Natural killer cell (primary cell): ENCODE measurements around the gene SLC10A6. TPM values are rescaled to one million over a fixed set of nuclear protein-coding genes. Genes with fewer than 3 reads are reported as not detected.

Experiments
- ATAC-seq, 3 donors: fragments of 150-1000 bp in 2 of 3; fragments of 200-7000 bp in 1 of 3; cut with Tn5 transposase; 1 replicate in 1 of 3; 2 replicates in 2 of 3; pipeline ENCODE4 v1.10.0; 2021; ENCODE audit warnings: mild to moderate bottlenecking in 2 of 3, moderate library complexity in 2 of 3
- DNase-seq, 2 donors: peaks; one replicate each; pipeline versions ENCODE4 v3.0.0 to v3.0.0-alpha.2; 2013 to 2021; ENCODE audit warnings: mixed read lengths in 1 of 2
- H3K27ac ChIP-seq: one replicate; pipeline ENCODE4 v1.5.1; 2013; ENCODE audit warnings: mild to moderate bottlenecking, low read length
- H3K27me3 ChIP-seq: one replicate; pipeline ENCODE4 v1.6.1; 2013; ENCODE audit warnings: low read length; ENCODE audit not compliant: control insufficient read depth, insufficient read depth
- H3K36me3 ChIP-seq: one replicate; pipeline ENCODE4 v1.6.1; 2013; ENCODE audit warnings: low read length; ENCODE audit not compliant: control insufficient read depth, insufficient read depth
- H3K4me1 ChIP-seq: one replicate; pipeline ENCODE4 v1.6.1; 2013; ENCODE audit warnings: low read length; ENCODE audit not compliant: control insufficient read depth, insufficient read depth
- H3K4me3 ChIP-seq: one replicate; pipeline ENCODE4 v1.5.1; 2013; ENCODE audit warnings: low read length
- H3K9me3 ChIP-seq: one replicate; pipeline ENCODE4 v1.6.1; 2013; ENCODE audit warnings: low read length; ENCODE audit not compliant: control insufficient read depth, insufficient read depth
- H3K27ac Mint-ChIP-seq, 2 donors: one replicate each; pipeline ENCODE4 v1.8.0; 2022; ENCODE audit warnings: mild to moderate bottlenecking in 2 of 2, mixed read lengths in 2 of 2, moderate library complexity in 1 of 2
- H3K27me3 Mint-ChIP-seq, 2 donors: one replicate each; pipeline ENCODE4 v1.8.0; 2022; ENCODE audit warnings: low read depth in 2 of 2, mixed read lengths in 2 of 2
- H3K36me3 Mint-ChIP-seq: one replicate; pipeline ENCODE4 v1.8.0; 2022; ENCODE audit warnings: mixed read lengths
- H3K4me1 Mint-ChIP-seq, 2 donors: one replicate each; pipeline ENCODE4 v1.8.0; 2022; ENCODE audit warnings: mixed read lengths in 2 of 2
- H3K4me3 Mint-ChIP-seq: one replicate; pipeline ENCODE4 v1.8.0; 2022; ENCODE audit warnings: mild to moderate bottlenecking, moderate library complexity, mixed read lengths
- H3K9me3 Mint-ChIP-seq, 2 donors: one replicate each; pipeline ENCODE4 v1.8.0; 2022; ENCODE audit warnings: mixed read lengths in 2 of 2
- WGBS: methylation state at CpG from one replicate; pipeline ENCODE4 v1.1.7; 2013; ENCODE audit warnings: missing lambda C conversion rate; ENCODE audit not compliant: insufficient coverage; 5-methylcytosine and 5-hydroxymethylcytosine counted together
- intact Hi-C: fragments of 100-400 bp; cut with micrococcal nuclease; formaldehyde crosslinking; loops from one replicate; pipeline ENCODE4 v1.14.2; 2022
- total RNA-seq, 4 donors: library from RNA; stranded (reverse); fragments of 120-200 nt in 1 of 4; gene quantifications; one replicate each; pipeline versions ENCODE4 v1.2.3 to v1.2.4, GENCODE V29; 2013 to 2022
- TF ChIP-seq, protein P1 (sequence below): fragments of 200-600 bp; IDR thresholded peaks from one replicate; pipeline ENCODE4 v1.8.0; 2022; ENCODE audit warnings: antibody characterized with exemption

Gene SLC10A6, protein sequence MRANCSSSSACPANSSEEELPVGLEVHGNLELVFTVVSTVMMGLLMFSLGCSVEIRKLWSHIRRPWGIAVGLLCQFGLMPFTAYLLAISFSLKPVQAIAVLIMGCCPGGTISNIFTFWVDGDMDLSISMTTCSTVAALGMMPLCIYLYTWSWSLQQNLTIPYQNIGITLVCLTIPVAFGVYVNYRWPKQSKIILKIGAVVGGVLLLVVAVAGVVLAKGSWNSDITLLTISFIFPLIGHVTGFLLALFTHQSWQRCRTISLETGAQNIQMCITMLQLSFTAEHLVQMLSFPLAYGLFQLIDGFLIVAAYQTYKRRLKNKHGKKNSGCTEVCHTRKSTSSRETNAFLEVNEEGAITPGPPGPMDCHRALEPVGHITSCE
- not detected for total RNA-seq
- total RNA-seq (2013): not detected

DNA sequence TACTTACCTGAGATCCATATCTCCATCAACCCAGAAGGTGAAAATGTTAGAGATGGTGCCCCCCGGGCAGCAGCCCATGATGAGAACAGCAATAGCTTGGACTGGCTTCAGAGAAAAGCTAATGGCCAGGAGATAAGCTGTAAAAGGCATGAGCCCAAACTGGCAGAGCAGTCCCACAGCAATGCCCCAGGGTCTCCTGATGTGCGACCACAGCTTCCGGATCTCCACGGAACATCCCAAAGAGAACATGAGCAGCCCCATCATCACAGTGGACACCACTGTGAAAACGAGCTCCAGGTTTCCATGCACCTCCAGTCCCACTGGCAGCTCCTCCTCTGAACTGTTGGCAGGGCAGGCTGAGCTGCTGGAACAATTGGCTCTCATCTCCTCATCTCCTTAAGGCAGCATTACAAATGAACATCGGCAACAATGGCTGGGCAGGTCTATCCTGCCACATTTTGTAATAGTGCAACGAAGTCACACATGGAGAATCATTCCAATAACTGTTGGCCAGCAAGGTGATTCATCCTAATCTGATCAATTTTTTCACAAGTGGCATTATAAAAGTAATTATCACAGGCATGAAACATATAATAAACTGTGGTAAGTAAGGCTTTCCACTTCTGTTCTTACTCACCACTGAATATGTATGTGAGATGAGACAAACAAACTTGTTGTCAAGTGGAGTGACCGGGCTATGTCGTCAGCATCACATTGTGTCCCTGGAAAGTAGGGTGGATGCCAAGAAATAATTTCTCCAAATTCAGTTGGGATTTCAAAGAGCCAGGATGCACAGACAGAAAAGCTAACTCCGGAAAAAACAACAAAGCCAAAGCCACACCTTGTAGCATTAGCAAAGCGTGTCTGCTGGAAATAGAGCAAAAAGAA, at the start of gene SLC10A6:
TSS of gene SLC10A6 (minus strand) at position 653 of the 888 bp plus-strand sequence. CDS start at position 384, 269 bp downstream.
- no peaks in the 10 kb centered on the region for H3K36me3 ChIP-seq
- no peaks in the 10 kb centered on the region for H3K27me3 ChIP-seq
- no peaks in the 10 kb centered on the region for H3K4me1 ChIP-seq
- H3K36me3 Mint-ChIP-seq: no peaks in the 10 kb centered on the region
- no peaks in the 10 kb centered on the region for H3K9me3 Mint-ChIP-seq
- TF ChIP-seq, protein P1, sequence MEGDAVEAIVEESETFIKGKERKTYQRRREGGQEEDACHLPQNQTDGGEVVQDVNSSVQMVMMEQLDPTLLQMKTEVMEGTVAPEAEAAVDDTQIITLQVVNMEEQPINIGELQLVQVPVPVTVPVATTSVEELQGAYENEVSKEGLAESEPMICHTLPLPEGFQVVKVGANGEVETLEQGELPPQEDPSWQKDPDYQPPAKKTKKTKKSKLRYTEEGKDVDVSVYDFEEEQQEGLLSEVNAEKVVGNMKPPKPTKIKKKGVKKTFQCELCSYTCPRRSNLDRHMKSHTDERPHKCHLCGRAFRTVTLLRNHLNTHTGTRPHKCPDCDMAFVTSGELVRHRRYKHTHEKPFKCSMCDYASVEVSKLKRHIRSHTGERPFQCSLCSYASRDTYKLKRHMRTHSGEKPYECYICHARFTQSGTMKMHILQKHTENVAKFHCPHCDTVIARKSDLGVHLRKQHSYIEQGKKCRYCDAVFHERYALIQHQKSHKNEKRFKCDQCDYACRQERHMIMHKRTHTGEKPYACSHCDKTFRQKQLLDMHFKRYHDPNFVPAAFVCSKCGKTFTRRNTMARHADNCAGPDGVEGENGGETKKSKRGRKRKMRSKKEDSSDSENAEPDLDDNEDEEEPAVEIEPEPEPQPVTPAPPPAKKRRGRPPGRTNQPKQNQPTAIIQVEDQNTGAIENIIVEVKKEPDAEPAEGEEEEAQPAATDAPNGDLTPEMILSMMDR: no peak
- DNase-seq: no peak
- peaks cover 0 to 3% of the 10 kb centered on the region in 2 donors for H3K27me3 Mint-ChIP-seq
- intact Hi-C loops: no loop called here
- H3K27ac Mint-ChIP-seq: no peak within 1 kb of the TSS
- H3K9me3 ChIP-seq: no peaks in the 10 kb centered on the region
- H3K27ac ChIP-seq: no peak within 1 kb of the TSS
- no peak within 1 kb of the TSS for H3K4me3 ChIP-seq
- H3K4me3 Mint-ChIP-seq: no peak within 1 kb of the TSS
- 88% methylated on average over 11 of the region's 11 CpGs for WGBS
- no peak for ATAC-seq
- no peaks in the 10 kb centered on the region for H3K4me1 Mint-ChIP-seq

DNA sequence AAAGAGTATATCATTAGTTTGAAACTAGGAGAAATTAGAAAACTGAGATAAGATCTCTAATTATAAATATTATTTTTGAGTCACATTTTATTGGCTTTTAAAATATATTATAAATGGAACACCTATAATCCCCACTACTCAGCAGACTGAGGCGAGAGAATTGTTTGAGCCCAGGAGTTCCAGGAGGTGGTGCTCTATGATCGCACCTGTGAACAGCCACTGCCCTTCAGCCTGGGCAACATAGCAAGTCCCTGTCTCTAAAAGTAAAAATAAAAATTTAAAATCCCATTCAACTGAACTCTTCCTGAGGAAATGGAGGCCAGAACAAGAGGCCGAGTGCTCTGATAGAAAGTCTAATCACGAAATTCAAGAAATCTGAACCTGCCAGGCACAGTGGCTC, 49.4 kb upstream of the SLC10A6 start:
- TF ChIP-seq, protein P1: no peak
- 92% methylated on average over 4 of the region's 4 CpGs for WGBS
- intact Hi-C loops: loop anchor here (10.0 kb wide), 1 partner anchor 1814 kb away; no protein-coding TSS in a partner anchor

GRCh38 chr4:86896596-86896995, 47.4 kb upstream of the SLC10A6 start:
- H3K4me3 ChIP-seq: no peak overlapping the region
- Mint-ChIP-seq H3K9me3 (no peaks in the 10 kb centered on the region), H3K36me3 (no peaks in the 10 kb centered on the region), H3K4me3 (no peak overlapping the region), H3K27me3 (peaks cover 7 to 10% of the 10 kb centered on the region in 2 donors), H3K4me1 (peaks cover 0 to 4% of the 10 kb centered on the region in 2 donors), H3K27ac (no peak overlapping the region)
- H3K9me3 ChIP-seq: no peaks in the 10 kb centered on the region
- WGBS: 87% methylated on average over 4 of the region's 4 CpGs
- TF ChIP-seq, protein P1: no peak
- ATAC-seq: no peak
- H3K27ac ChIP-seq: no peak overlapping the region
- no peaks in the 10 kb centered on the region for H3K36me3 ChIP-seq
- intact Hi-C loops: loop anchor here (10.0 kb wide), 1 partner anchor 1812 kb away; no protein-coding TSS in a partner anchor
- H3K27me3 ChIP-seq: no peaks in the 10 kb centered on the region
- H3K4me1 ChIP-seq: peaks cover 8% of the 10 kb centered on the region
- no peak for DNase-seq

More for the DNA sequence above, 49.4 kb upstream of the SLC10A6 start:
- Histone ChIP-seq H3K36me3 (no peaks in the 10 kb centered on the region), H3K4me1 (no peaks in the 10 kb centered on the region), H3K9me3 (no peaks in the 10 kb centered on the region), H3K27ac (no peak overlapping the region), H3K27me3 (no peaks in the 10 kb centered on the region), H3K4me3 (no peak overlapping the region)
- no peak for DNase-seq
- H3K4me1 Mint-ChIP-seq: no peaks in the 10 kb centered on the region
- H3K27me3 Mint-ChIP-seq: no peaks in the 10 kb centered on the region
- ATAC-seq: no peak
- no peak overlapping the region for H3K27ac Mint-ChIP-seq
- H3K4me3 Mint-ChIP-seq: no peak overlapping the region
- no peaks in the 10 kb centered on the region for H3K9me3 Mint-ChIP-seq
- no peaks in the 10 kb centered on the region for H3K36me3 Mint-ChIP-seq
